Adrenal gland (tissue), 5 donors: ENCODE results near the gene WDFY4.

ENCODE experiments used
- CTCF ChIP-seq, 6 experiments: fragments of 450-650 bp in 4 of 6; fragments of 200-600 bp in 2 of 6; sonication (generic) in 1 of 6; IDR thresholded peaks; 1 replicate in 5 of 6; 2 replicates in 1 of 6; pipeline versions ENCODE4 v1.5.1 to v1.8.0; 2016 to 2021; ENCODE audit warnings: antibody characterized with exemption in 6 of 6, mild to moderate bottlenecking in 2 of 6, moderate library complexity in 1 of 6
- POLR2A ChIP-seq, 2 donors: fragments of 450-650 bp; IDR thresholded peaks; one replicate each; pipeline ENCODE4 v1.6.1; 2017; ENCODE audit warnings: antibody characterized with exemption in 2 of 2, mild to moderate bottlenecking in 2 of 2, moderate library complexity in 1 of 2
- donor health status: DM: no; HTN: no; CAD: no.

- TF ChIP-seq CTCF (IDR thresholded peaks at IDR 0.05) (no peak), POLR2A (IDR thresholded peaks at IDR 0.05) (no peak)
These were observed 324.7 kb downstream of the WDFY4 start for GRCh38 chr10:49009199-49009979.
